ENCODE results near the gene LPAR6.

The LPAR6 gene

DNA sequence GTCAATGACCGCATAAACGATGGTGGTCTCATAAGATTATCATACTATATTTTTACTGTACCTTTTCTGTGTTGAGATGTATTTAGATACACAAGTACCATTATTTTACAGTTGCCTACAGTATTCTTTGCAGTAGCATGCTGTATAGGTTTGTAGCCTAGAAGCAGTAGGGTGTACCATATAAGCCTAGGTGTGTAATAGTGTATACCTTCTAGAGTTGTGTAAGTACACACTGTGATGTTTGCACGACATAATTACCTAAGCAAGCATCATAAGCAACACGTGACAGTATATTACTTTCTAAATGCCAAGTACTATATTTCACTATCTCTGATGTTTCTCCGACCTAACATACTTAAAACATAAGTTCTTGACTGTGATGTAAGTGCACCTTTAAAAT, 2.7 kb downstream of the LPAR6 start:
- Histone ChIP-seq H3K36me3 (ENCODE audit: low read length) (peaks cover 19% of the 10 kb centered on the region; the same call in 1 of the 2 replicates), H2AFZ (ENCODE audit: low read depth, low read length, severe bottlenecking) (no peak overlapping the region), H3K79me2 (ENCODE audit: insufficient read depth, low read length) (no peaks in the 10 kb centered on the region), H3K27me3 (ENCODE audit: low read length) (no peaks in the 10 kb centered on the region), H3K4me2 (ENCODE audit: low read depth, low read length, poor library complexity, severe bottlenecking) (no peak overlapping the region), H3K27ac (ENCODE audit: low read depth, low read length) (no peak overlapping the region), H4K20me1 (ENCODE audit: low read depth, low read length) (no peaks in the 10 kb centered on the region), H3K4me3 (ENCODE audit: insufficient read depth, low read length, poor library complexity, severe bottlenecking) (no peak overlapping the region), H3K9ac (ENCODE audit: low read length) (no peak overlapping the region), H3K9me3 (ENCODE audit: insufficient read depth, low read length) (no peaks in the 10 kb centered on the region), H3K9me2 (replicated peaks; ENCODE audit: insufficient read depth, low read length) (no peaks in the 10 kb centered on the region), H3F3A (ENCODE audit: insufficient read depth) (no peaks in the 10 kb centered on the region)
- TF ChIP-seq EZH2phosphoT487 (conservative IDR thresholded peaks at IDR 0.05; ENCODE audit: low read length) = no peak
- TF ChIP-seq CTCF (IDR thresholded peaks at IDR 0.05; ENCODE audit: insufficient read depth, low read length, poor library complexity, severe bottlenecking) = no peak

DNA sequence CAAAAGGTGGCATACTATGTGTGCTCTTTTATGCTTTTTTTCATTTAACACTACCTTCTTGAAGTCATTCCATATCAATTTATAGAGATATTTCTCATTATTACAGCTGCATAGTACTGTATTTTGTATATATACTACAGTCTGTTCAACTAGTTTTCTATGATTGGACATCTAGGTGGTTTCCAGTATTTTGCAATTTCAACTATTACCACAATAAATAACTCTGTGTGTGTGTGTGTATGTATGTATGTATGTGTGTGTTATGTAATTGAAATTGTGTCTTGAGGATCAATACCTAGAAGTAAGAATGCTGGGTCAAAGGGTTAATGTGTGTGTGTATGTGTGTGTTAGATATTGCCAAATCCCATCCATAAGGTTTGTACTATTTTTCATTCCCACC, 7.0 kb downstream of the LPAR6 start:
- H3K4me2 ChIP-seq (ENCODE audit: low read depth, low read length, poor library complexity, severe bottlenecking) = no peak overlapping the region

GRCh38 chr13:48404952-48405351, 8.0 kb downstream of the LPAR6 start:
- no peak overlapping the region for H2AFZ ChIP-seq (ENCODE audit: low read depth, low read length, severe bottlenecking)
- no peaks in the 10 kb centered on the region for H3K9me2 ChIP-seq (replicated peaks; ENCODE audit: insufficient read depth, low read length)
- H3K4me2 ChIP-seq (ENCODE audit: low read depth, low read length, poor library complexity, severe bottlenecking) = no peak overlapping the region
- no peaks in the 10 kb centered on the region for H3K79me2 ChIP-seq (ENCODE audit: insufficient read depth, low read length)
- no peak overlapping the region for H3K4me3 ChIP-seq (ENCODE audit: insufficient read depth, low read length, poor library complexity, severe bottlenecking)
- H3K36me3 ChIP-seq (ENCODE audit: low read length) = peaks cover 4% of the 10 kb centered on the region; the same call in 1 of the 2 replicates
- H3K27me3 ChIP-seq (ENCODE audit: low read length) = no peaks in the 10 kb centered on the region
- H3K27ac ChIP-seq (ENCODE audit: low read depth, low read length) = no peak overlapping the region
- no peaks in the 10 kb centered on the region for H4K20me1 ChIP-seq (ENCODE audit: low read depth, low read length)
- no peak for TF ChIP-seq EZH2phosphoT487 (conservative IDR thresholded peaks at IDR 0.05; ENCODE audit: low read length)
- TF ChIP-seq CTCF (IDR thresholded peaks at IDR 0.05; ENCODE audit: insufficient read depth, low read length, poor library complexity, severe bottlenecking) = no peak
- no peak overlapping the region for H3K9ac ChIP-seq (ENCODE audit: low read length)
- no peaks in the 10 kb centered on the region for H3F3A ChIP-seq (ENCODE audit: insufficient read depth)
- H3K9me3 ChIP-seq (ENCODE audit: insufficient read depth, low read length) = no peaks in the 10 kb centered on the region

More for the DNA sequence above, 7.0 kb downstream of the LPAR6 start:
- Histone ChIP-seq H3K9me2 (replicated peaks; ENCODE audit: insufficient read depth, low read length) (no peaks in the 10 kb centered on the region), H2AFZ (ENCODE audit: low read depth, low read length, severe bottlenecking) (no peak overlapping the region), H3K9me3 (ENCODE audit: insufficient read depth, low read length) (no peaks in the 10 kb centered on the region), H3F3A (ENCODE audit: insufficient read depth) (no peaks in the 10 kb centered on the region), H3K79me2 (ENCODE audit: insufficient read depth, low read length) (no peaks in the 10 kb centered on the region), H3K9ac (ENCODE audit: low read length) (no peak overlapping the region), H3K27me3 (ENCODE audit: low read length) (no peaks in the 10 kb centered on the region), H3K4me3 (ENCODE audit: insufficient read depth, low read length, poor library complexity, severe bottlenecking) (no peak overlapping the region), H4K20me1 (ENCODE audit: low read depth, low read length) (no peaks in the 10 kb centered on the region), H3K36me3 (ENCODE audit: low read length) (peaks cover 4% of the 10 kb centered on the region; the same call in 1 of the 2 replicates), H3K27ac (ENCODE audit: low read depth, low read length) (no peak overlapping the region)
- no peak for TF ChIP-seq CTCF (IDR thresholded peaks at IDR 0.05; ENCODE audit: insufficient read depth, low read length, poor library complexity, severe bottlenecking)
- TF ChIP-seq EZH2phosphoT487 (conservative IDR thresholded peaks at IDR 0.05; ENCODE audit: low read length) = no peak

Measured in SU-DHL-6 (cell line).